GM23338 (cell line): ENCODE measurements around the gene OAT. TPM values are rescaled to one million over a fixed set of nuclear protein-coding genes. Genes with fewer than 3 reads are reported as not detected.

Experiments used
- ATAC-seq: fragments of 200-7000 bp; cut with Tn5 transposase; 3 replicates; pipeline ENCODE4 v1.9.1; 2020
- DNase-seq: peaks from one replicate; pipeline ENCODE4 v3.0.0-alpha.2; 2015; ENCODE audit warnings: low spot score
- H2AFZ ChIP-seq: fragments of 200-600 bp; sonication (generic); 2 replicates; pipeline ENCODE4 v1.8.0; 2016; ENCODE audit warnings: antibody characterized with exemption, mild to moderate bottlenecking, moderate library complexity
- H3F3A ChIP-seq: fragments of 200-600 bp; sonication (generic); replicated peaks from 2 replicates; pipeline ENCODE4 v1.8.0; 2017; ENCODE audit warnings: antibody characterized with exemption, mixed run types, low read depth
- H3K27ac ChIP-seq: fragments of 200-600 bp; sonication (generic); 2 replicates; pipeline ENCODE4 v1.6.1; 2016; ENCODE audit warnings: low read depth
- H3K27me3 ChIP-seq: fragments of 200-600 bp; sonication (generic); 2 replicates; pipeline ENCODE4 v1.8.0; 2016; ENCODE audit warnings: mild to moderate bottlenecking, mixed run types, moderate library complexity; ENCODE audit not compliant: insufficient read depth
- H3K36me3 ChIP-seq: fragments of 200-600 bp; sonication (generic); 2 replicates; pipeline ENCODE4 v1.8.0; 2016; ENCODE audit warnings: mild to moderate bottlenecking; ENCODE audit not compliant: insufficient read depth
- H3K4me1 ChIP-seq: fragments of 200-600 bp; sonication (generic); 2 replicates; pipeline ENCODE4 v1.8.0; 2016; ENCODE audit warnings: mild to moderate bottlenecking, moderate library complexity; ENCODE audit not compliant: insufficient read depth
- H3K4me2 ChIP-seq: fragments of 200-600 bp; sonication (generic); 2 replicates; pipeline ENCODE4 v1.7.1; 2017; ENCODE audit warnings: mixed run types
- H3K4me3 ChIP-seq: fragments of 200-600 bp; sonication (generic); 2 replicates; pipeline ENCODE4 v1.6.1; 2016; ENCODE audit warnings: mixed run types
- H3K79me2 ChIP-seq: fragments of 200-600 bp; sonication (generic); replicated peaks from 2 replicates; pipeline ENCODE4 v1.8.0; 2017; ENCODE audit warnings: mild to moderate bottlenecking; ENCODE audit not compliant: insufficient read depth
- H3K9me2 ChIP-seq: fragments of 200-600 bp; sonication (generic); 2 replicates; pipeline ENCODE4 v1.8.0; 2017; ENCODE audit not compliant: insufficient read depth
- H4K20me1 ChIP-seq: fragments of 200-600 bp; sonication (generic); replicated peaks from 2 replicates; pipeline ENCODE4 v1.8.0; 2017; ENCODE audit warnings: mild to moderate bottlenecking; ENCODE audit not compliant: insufficient read depth
- H3K27ac Mint-ChIP-seq: 2 replicates; pipeline ENCODE4 v1.8.0; 2020; ENCODE audit warnings: inconsistent platforms, mild to moderate bottlenecking, moderate library complexity, mixed read lengths
- H3K27me3 Mint-ChIP-seq: 3 replicates; pipeline ENCODE4 v1.8.0; 2022; ENCODE audit warnings: low read depth, mild to moderate bottlenecking, moderate library complexity, mixed read lengths, inconsistent platforms; ENCODE audit not compliant: insufficient read depth, poor library complexity
- H3K36me3 Mint-ChIP-seq: 3 replicates; pipeline ENCODE4 v1.8.0; 2021; ENCODE audit warnings: low read depth, mild to moderate bottlenecking, inconsistent platforms, moderate library complexity, mixed read lengths
- H3K4me1 Mint-ChIP-seq: 3 replicates; pipeline ENCODE4 v1.8.0; 2020; ENCODE audit warnings: mild to moderate bottlenecking, inconsistent platforms, mixed read lengths
- H3K4me3 Mint-ChIP-seq: 3 replicates; pipeline ENCODE4 v1.8.0; 2021; ENCODE audit warnings: moderate library complexity, mild to moderate bottlenecking, inconsistent platforms, mixed read lengths
- H3K9me3 Mint-ChIP-seq: 3 replicates; pipeline ENCODE4 v1.8.0; 2020; ENCODE audit warnings: moderate library complexity, mild to moderate bottlenecking, inconsistent platforms, mixed read lengths
- EZH2phosphoT487 ChIP-seq: fragments of 200-600 bp; sonication (generic); IDR thresholded peaks from one replicate; pipeline ENCODE4 v1.8.1; 2018; ENCODE audit warnings: antibody characterized with exemption; ENCODE audit not compliant: unreplicated experiment
- NANOG ChIP-seq: IDR thresholded peaks from 2 replicates; pipeline ENCODE4 v1.6.1; 2016; ENCODE audit warnings: antibody characterized with exemption, borderline replicate concordance
- POLR2AphosphoS5 ChIP-seq: IDR thresholded peaks from 2 replicates; pipeline ENCODE4 v1.6.1; 2016; ENCODE audit warnings: antibody characterized with exemption, low read depth
- STAT1 ChIP-seq: IDR thresholded peaks from one replicate; pipeline ENCODE4 v1.6.1; 2016; ENCODE audit warnings: antibody characterized with exemption; ENCODE audit not compliant: unreplicated experiment
- polyA plus RNA-seq: library from polyadenylated mRNA; unstranded; fragments of >200 nt; fragmentation: Nextera tagmentation; extraction: Ambion mirVana; gene quantifications from 2 replicates; pipeline ENCODE4 v1.2.1, GENCODE V29; 2016
- total RNA-seq: library from RNA; depleted of rRNA; stranded (reverse); fragments of >200 nt; shearing (Covaris generic); gene quantifications from 2 replicates; pipeline ENCODE4 v1.2.3, GENCODE V29; 2014
- TF ChIP-seq, protein P1 (sequence below): fragments of 250-450 bp; sonication (Bioruptor Pico); IDR thresholded peaks from 2 replicates; pipeline ENCODE4 v1.5.0; 2020; ENCODE audit warnings: mild to moderate bottlenecking, moderate library complexity
- TF ChIP-seq, protein P2 (sequence below): IDR thresholded peaks from one replicate; pipeline ENCODE4 v1.6.1; 2018; ENCODE audit warnings: antibody characterized with exemption; ENCODE audit not compliant: unreplicated experiment

The OAT gene
- total and polyA plus RNA-seq, 2 experiments from 2014 or later = 131 to 139 TPM

DNA sequence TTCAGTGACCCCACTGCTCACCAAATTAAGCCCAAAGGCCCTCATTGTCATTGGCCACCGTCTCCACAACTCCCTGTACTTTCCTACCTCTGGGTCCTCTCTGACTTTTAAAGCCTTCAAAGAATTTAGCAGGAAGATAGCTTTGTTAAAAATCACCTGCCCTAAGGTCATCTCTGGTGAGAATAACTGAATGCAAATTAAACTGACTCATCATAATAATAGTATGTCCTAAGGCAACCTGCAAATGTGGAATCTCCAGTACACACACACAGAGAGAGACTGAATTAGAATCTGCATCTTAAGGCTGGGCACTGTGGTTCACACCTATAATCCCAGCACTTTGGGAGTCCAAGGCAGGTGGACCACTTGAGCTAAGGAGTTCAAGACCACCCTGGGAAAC is 24.1 kb downstream of the OAT start (continued):
- no peak for TF ChIP-seq NANOG
- TF ChIP-seq, protein P1, sequence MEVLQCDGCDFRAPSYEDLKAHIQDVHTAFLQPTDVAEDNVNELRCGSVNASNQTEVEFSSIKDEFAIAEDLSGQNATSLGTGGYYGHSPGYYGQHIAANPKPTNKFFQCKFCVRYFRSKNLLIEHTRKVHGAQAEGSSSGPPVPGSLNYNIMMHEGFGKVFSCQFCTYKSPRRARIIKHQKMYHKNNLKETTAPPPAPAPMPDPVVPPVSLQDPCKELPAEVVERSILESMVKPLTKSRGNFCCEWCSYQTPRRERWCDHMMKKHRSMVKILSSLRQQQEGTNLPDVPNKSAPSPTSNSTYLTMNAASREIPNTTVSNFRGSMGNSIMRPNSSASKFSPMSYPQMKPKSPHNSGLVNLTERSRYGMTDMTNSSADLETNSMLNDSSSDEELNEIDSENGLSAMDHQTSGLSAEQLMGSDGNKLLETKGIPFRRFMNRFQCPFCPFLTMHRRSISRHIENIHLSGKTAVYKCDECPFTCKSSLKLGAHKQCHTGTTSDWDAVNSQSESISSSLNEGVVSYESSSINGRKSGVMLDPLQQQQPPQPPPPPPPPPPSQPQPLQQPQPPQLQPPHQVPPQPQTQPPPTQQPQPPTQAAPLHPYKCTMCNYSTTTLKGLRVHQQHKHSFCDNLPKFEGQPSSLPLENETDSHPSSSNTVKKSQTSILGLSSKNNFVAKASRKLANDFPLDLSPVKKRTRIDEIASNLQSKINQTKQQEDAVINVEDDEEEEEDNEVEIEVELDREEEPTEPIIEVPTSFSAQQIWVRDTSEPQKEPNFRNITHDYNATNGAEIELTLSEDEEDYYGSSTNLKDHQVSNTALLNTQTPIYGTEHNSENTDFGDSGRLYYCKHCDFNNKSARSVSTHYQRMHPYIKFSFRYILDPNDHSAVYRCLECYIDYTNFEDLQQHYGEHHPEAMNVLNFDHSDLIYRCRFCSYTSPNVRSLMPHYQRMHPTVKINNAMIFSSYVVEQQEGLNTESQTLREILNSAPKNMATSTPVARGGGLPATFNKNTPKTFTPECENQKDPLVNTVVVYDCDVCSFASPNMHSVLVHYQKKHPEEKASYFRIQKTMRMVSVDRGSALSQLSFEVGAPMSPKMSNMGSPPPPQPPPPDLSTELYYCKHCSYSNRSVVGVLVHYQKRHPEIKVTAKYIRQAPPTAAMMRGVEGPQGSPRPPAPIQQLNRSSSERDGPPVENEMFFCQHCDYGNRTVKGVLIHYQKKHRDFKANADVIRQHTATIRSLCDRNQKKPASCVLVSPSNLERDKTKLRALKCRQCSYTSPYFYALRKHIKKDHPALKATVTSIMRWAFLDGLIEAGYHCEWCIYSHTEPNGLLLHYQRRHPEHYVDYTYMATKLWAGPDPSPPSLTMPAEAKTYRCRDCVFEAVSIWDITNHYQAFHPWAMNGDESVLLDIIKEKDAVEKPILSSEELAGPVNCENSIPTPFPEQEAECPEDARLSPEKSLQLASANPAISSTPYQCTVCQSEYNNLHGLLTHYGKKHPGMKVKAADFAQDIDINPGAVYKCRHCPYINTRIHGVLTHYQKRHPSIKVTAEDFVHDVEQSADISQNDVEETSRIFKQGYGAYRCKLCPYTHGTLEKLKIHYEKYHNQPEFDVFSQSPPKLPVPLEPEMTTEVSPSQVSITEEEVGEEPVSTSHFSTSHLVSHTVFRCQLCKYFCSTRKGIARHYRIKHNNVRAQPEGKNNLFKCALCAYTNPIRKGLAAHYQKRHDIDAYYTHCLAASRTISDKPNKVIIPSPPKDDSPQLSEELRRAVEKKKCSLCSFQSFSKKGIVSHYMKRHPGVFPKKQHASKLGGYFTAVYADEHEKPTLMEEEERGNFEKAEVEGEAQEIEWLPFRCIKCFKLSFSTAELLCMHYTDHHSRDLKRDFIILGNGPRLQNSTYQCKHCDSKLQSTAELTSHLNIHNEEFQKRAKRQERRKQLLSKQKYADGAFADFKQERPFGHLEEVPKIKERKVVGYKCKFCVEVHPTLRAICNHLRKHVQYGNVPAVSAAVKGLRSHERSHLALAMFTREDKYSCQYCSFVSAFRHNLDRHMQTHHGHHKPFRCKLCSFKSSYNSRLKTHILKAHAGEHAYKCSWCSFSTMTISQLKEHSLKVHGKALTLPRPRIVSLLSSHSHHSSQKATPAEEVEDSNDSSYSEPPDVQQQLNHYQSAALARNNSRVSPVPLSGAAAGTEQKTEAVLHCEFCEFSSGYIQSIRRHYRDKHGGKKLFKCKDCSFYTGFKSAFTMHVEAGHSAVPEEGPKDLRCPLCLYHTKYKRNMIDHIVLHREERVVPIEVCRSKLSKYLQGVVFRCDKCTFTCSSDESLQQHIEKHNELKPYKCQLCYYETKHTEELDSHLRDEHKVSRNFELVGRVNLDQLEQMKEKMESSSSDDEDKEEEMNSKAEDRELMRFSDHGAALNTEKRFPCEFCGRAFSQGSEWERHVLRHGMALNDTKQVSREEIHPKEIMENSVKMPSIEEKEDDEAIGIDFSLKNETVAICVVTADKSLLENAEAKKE (CRISPR knock-in tag) = no peak

DNA sequence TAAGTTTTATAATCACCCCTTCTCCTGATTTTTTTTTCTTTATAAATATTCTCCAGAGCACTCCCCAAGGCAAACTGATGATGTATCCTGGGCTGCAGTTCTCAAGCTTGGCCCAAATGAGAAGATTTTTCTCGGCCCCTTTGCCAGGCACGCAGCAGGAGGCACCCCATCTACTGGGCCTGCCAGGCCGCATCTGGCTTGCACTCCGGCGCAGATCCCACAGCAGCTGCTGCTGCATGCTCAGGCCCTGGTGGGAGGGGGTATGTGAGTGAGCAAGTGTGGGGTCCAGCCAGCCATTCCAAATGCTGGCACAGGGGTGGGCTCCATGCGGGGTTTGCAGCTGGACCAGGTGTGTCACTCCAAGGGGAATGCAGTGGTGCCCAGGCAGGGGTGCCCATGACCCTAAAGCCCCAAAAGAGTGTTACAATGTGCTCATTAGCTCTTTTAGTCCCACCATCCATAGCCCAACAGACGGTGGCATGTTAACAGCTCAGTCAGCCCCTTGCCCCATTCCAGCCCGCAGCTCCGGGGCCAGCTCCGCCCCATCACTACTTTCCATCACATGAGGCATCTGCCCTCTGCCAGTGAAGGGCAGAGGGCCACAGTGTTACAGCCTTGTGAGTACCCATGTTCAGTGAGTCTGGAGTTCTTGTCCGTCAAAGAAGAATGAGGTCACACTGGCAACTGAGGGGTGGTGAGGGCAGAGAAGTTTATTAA is 25.9 kb downstream of the OAT start:
- Histone ChIP-seq H3K4me3 (no peak overlapping the region), H2AFZ (no peak overlapping the region), H4K20me1 (no peaks in the 10 kb centered on the region), H3K27me3 (peaks cover 6% of the 10 kb centered on the region; the same call in 1 of the 2 replicates), H3K4me2 (no peak overlapping the region), H3K27ac (no peak overlapping the region), H3K4me1 (peaks cover 6% of the 10 kb centered on the region; the same call in 1 of the 2 replicates), H3F3A (0 out of 2 replicates have a peak, but pooled peaks cover 5% of the 10 kb centered on the region), H3K79me2 (no peaks in the 10 kb centered on the region), H3K9me2 (no peaks in the 10 kb centered on the region), H3K36me3 (0 out of 2 replicates have a peak, but pooled peaks cover 5% of the 10 kb centered on the region)
- H3K4me1 Mint-ChIP-seq = peaks cover 2% of the 10 kb centered on the region; the same call in 2 of the 3 replicates
- H3K36me3 Mint-ChIP-seq = peaks cover 30% of the 10 kb centered on the region
- ATAC-seq = no peak
- peaks cover 5% of the 10 kb centered on the region for H3K27me3 Mint-ChIP-seq
- no peak overlapping the region for H3K4me3 Mint-ChIP-seq
- no peak overlapping the region for H3K27ac Mint-ChIP-seq
- DNase-seq = no peak
- peaks cover 23% of the 10 kb centered on the region for H3K9me3 Mint-ChIP-seq
- TF ChIP-seq, protein P2, sequence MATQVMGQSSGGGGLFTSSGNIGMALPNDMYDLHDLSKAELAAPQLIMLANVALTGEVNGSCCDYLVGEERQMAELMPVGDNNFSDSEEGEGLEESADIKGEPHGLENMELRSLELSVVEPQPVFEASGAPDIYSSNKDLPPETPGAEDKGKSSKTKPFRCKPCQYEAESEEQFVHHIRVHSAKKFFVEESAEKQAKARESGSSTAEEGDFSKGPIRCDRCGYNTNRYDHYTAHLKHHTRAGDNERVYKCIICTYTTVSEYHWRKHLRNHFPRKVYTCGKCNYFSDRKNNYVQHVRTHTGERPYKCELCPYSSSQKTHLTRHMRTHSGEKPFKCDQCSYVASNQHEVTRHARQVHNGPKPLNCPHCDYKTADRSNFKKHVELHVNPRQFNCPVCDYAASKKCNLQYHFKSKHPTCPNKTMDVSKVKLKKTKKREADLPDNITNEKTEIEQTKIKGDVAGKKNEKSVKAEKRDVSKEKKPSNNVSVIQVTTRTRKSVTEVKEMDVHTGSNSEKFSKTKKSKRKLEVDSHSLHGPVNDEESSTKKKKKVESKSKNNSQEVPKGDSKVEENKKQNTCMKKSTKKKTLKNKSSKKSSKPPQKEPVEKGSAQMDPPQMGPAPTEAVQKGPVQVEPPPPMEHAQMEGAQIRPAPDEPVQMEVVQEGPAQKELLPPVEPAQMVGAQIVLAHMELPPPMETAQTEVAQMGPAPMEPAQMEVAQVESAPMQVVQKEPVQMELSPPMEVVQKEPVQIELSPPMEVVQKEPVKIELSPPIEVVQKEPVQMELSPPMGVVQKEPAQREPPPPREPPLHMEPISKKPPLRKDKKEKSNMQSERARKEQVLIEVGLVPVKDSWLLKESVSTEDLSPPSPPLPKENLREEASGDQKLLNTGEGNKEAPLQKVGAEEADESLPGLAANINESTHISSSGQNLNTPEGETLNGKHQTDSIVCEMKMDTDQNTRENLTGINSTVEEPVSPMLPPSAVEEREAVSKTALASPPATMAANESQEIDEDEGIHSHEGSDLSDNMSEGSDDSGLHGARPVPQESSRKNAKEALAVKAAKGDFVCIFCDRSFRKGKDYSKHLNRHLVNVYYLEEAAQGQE = no peak
- TF ChIP-seq EZH2phosphoT487 (no peak), POLR2AphosphoS5 (no peak), STAT1 (no peak)
